NB4 (cell line): Measurements from ENCODE around the gene CCDC9B.

Experiments
- DNase-seq: peaks from one replicate; pipeline ENCODE4 v3.0.0; 2010; ENCODE audit warnings: low read depth
- H3K4me3 ChIP-seq: one replicate; pipeline ENCODE4 v1.5.1; 2011; ENCODE audit warnings: mild to moderate bottlenecking, low read depth, low read length, moderate library complexity
- MYC ChIP-seq: IDR thresholded peaks from 2 replicates; pipeline ENCODE4 v1.6.1; 2011; ENCODE audit warnings: low read depth, low read length
- POLR2A ChIP-seq: IDR thresholded peaks from 2 replicates; pipeline ENCODE4 v1.6.1; 2011; ENCODE audit warnings: mild to moderate bottlenecking; ENCODE audit not compliant: insufficient read length; ENCODE audit errors: extremely low read depth
- TF ChIP-seq, protein P1 (sequence below): IDR thresholded peaks from one replicate; pipeline ENCODE4 v1.5.1; 2012; ENCODE audit warnings: low read depth, low read length
- TF ChIP-seq, protein P2 (sequence below): IDR thresholded peaks from 2 replicates; pipeline ENCODE4 v1.6.1; 2011; ENCODE audit warnings: low read depth, low read length

The CCDC9B gene

DNA sequence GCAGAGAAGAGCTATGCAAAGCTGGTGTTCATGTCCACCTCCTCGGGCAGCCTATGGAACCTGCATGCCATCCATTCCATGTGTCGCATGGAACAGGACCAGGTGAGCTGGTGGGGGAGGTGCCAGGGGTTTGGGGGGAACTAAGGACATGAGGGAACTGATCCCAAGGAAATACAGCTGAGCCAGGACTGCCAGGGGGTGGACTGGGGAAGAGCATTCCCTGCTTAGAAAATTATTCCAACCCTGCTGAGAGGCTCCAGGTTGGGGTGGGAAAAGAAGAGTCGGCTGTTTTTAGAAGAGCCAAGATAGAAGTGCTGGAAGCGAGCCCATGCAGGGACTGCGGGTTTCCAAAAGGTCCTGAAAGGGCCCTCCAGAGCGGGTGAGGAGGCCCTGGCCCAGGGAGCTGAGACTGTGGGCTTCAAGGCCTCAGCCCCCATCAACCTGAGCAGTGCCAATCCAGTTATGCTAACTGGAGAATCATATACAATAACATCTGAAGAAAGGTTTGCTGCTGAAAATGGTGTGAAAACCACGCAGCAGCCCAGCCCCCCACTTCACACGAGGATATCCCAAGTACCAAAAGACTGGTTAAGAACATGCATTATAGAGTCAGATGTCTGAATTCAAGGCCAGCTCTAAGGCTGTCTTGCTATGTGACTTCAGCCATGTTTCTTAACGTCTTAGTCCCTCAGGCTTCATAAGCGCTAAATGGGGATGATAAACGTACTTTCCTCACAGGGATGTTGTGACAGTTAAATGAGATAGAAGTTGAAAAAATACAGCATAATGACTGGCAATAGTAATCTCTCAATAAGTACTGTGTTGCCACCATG is 25.1 kb upstream of the CCDC9B start:
- DNase-seq: no peak
- TF ChIP-seq POLR2A (no peak), MYC (no peak)
- TF ChIP-seq, protein P1, sequence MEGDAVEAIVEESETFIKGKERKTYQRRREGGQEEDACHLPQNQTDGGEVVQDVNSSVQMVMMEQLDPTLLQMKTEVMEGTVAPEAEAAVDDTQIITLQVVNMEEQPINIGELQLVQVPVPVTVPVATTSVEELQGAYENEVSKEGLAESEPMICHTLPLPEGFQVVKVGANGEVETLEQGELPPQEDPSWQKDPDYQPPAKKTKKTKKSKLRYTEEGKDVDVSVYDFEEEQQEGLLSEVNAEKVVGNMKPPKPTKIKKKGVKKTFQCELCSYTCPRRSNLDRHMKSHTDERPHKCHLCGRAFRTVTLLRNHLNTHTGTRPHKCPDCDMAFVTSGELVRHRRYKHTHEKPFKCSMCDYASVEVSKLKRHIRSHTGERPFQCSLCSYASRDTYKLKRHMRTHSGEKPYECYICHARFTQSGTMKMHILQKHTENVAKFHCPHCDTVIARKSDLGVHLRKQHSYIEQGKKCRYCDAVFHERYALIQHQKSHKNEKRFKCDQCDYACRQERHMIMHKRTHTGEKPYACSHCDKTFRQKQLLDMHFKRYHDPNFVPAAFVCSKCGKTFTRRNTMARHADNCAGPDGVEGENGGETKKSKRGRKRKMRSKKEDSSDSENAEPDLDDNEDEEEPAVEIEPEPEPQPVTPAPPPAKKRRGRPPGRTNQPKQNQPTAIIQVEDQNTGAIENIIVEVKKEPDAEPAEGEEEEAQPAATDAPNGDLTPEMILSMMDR: no peak
- TF ChIP-seq, protein P2, sequence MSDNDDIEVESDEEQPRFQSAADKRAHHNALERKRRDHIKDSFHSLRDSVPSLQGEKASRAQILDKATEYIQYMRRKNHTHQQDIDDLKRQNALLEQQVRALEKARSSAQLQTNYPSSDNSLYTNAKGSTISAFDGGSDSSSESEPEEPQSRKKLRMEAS: no peak
- H3K4me3 ChIP-seq: no peak overlapping the region

DNA sequence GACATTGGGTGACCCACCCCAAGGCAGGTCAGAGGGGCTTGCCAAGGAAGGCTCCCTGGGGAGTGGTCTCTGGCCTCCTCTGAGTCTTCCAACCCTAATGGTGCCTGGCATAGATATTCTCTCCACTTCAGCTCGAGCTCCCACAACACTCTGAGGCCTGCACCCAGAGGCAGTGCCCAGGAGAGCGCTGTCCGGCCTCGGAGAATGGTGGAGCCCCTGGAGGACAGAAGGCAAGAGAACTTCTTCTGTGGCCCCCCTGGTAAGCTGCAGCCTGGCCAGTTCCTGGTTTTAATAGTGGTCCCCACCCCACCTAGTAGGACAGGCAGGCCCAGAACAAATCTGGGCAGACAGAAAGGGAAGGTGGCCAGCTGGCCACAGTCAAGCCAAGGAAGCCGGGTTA is 24.3 kb upstream of the CCDC9B start:
- H3K4me3 ChIP-seq: no peak overlapping the region
- DNase-seq: no peak
- TF ChIP-seq MYC: no peak

DNA sequence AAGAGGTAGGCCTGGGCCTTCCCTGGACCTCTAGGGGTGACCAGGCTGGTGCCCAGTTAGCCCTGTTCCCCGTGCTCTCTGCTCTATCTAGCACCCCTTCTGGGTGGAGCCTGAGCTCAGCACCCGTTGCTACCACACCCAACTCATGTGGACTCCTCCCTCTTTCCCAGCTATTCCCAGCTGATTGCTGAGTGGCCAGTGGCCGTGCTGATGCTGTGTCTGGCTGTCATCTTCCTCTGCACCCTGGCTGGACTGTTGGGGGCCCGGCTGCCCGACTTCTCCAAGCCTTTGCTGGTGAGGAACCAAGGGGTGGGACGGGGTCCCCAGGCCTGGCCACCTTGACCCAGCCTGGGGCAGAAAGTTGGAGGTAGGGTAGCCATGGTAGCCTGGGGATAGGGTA is 23.5 kb upstream of the CCDC9B start:
- H3K4me3 ChIP-seq: no peak overlapping the region
- no peak for TF ChIP-seq MYC
- TF ChIP-seq, protein P1: no peak
- TF ChIP-seq POLR2A: no peak
- TF ChIP-seq, protein P2: no peak
- DNase-seq: no peak

DNA sequence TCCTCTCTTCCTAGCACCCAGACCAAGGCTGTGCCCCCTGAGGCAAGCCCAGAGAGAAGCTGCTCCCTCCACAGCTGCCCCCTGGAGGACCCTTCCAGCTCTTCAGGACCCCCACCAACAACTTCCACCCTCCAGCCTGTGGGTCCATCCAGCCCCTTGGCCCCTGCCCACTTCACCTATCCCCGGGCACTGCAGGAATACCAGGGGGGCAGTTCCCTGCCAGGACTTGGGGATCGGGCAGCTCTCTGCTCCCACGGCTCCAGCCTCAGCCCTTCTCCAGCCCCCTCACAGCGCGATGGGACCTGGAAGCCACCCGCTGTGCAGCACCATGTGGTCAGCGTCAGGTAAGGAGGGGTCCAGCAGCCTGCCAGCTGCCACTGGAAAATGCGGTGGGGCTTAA is 22.9 kb upstream of the CCDC9B start:
- no peak overlapping the region for H3K4me3 ChIP-seq
- TF ChIP-seq, protein P2: no peak
- TF ChIP-seq POLR2A (no peak), MYC (no peak)
- TF ChIP-seq, protein P1: no peak
- no peak for DNase-seq

DNA sequence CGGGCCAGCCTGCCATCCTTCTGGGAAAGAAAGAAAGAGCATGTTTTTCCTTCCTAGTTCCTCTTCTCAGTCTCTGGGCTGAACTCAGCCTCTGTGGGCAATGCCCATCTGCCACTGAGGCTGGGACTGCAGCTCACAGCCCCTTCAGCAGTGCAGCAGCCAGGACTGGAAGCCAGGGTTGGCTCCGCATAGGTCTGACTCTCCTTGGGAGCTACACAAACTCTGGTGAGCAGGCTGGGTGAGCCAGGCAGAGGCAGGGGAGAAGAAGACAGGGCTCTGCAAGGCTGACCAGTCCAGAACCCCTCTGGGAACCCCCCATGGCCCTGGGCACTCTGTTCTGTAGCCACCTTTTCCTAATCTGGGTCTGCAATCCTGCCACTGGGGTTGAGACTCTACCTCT is 20.9 kb upstream of the CCDC9B start:
- no peak for DNase-seq
- H3K4me3 ChIP-seq: no peak overlapping the region
- TF ChIP-seq POLR2A (no peak), MYC (no peak)
- TF ChIP-seq, protein P1: no peak
- TF ChIP-seq, protein P2: no peak

DNA sequence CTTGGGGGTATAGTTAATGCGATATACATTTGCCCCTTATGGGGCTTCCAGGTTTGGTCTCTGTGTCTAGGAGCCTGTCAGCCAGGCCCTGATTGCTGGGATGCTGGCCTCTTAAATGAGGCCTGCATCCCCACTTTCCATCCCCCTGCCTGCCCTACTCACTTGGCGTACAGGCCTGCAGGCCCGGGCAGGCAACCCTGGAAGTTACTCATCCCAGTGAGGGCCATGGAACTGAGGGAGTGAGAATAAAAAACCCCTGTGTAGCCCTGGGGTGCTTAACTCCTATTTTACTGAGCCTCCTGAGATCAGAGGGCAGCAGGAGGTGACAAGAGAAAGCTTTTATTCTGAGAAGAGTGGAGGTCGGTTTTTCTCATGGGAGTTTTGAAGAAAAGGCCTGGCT is 19.3 kb upstream of the CCDC9B start:
- TF ChIP-seq MYC (no peak), POLR2A (no peak)
- TF ChIP-seq, protein P2: no peak
- TF ChIP-seq, protein P1: no peak
- DNase-seq: no peak
- no peak overlapping the region for H3K4me3 ChIP-seq
